HEK293 (cell line): ENCODE results near the gene HYAL3.
A peak's percentile ranks its signal among the peaks of the same experiment; 100 is the strongest.

ENCODE experiments used
- GLI2 ChIP-seq: fragments of 450-650 bp; formaldehyde crosslinking; IDR thresholded peaks from 2 replicates; pipeline ENCODE4; 2017; ENCODE audit warnings: missing biosample characterization, missing genetic modification characterization, low read depth, borderline replicate concordance
- MEIS1 ChIP-seq: sonication (generic); formaldehyde crosslinking; IDR thresholded peaks from 2 replicates; pipeline ENCODE4 v1.8.1; 2022; ENCODE audit warnings: missing genetic modification reagents, mild to moderate bottlenecking, borderline replicate concordance
- RBAK ChIP-seq: fragments of 450-650 bp; formaldehyde crosslinking; IDR thresholded peaks from 2 replicates; pipeline ENCODE4 v1.5.1; 2016; ENCODE audit warnings: missing biosample characterization, missing genetic modification characterization
- REPIN1 ChIP-seq: fragments of 450-650 bp; formaldehyde crosslinking; IDR thresholded peaks from 2 replicates; pipeline ENCODE4 v1.5.1; 2017; ENCODE audit warnings: missing biosample characterization, missing genetic modification characterization, low read depth
- YY1 ChIP-seq: fragments of 450-650 bp; formaldehyde crosslinking; IDR thresholded peaks from 2 replicates; pipeline ENCODE4 v1.5.1; 2018; ENCODE audit warnings: missing biosample characterization, missing genetic modification characterization
- ZFP37 ChIP-seq: fragments of 450-650 bp; formaldehyde crosslinking; IDR thresholded peaks from 2 replicates; pipeline ENCODE4 v1.5.1; 2016; ENCODE audit warnings: missing biosample characterization, missing genetic modification characterization
- ZNF121 ChIP-seq: fragments of 450-650 bp; formaldehyde crosslinking; IDR thresholded peaks from 2 replicates; pipeline ENCODE4 v1.5.1; 2016; ENCODE audit warnings: missing biosample characterization, missing genetic modification characterization
- ZNF311 ChIP-seq: fragments of 450-650 bp; formaldehyde crosslinking; IDR thresholded peaks from 2 replicates; pipeline ENCODE4 v1.5.1; 2017; ENCODE audit warnings: missing biosample characterization, missing genetic modification characterization, borderline replicate concordance
- ZNF324 ChIP-seq: fragments of 450-650 bp; formaldehyde crosslinking; IDR thresholded peaks from 2 replicates; pipeline ENCODE4 v1.5.1; 2016; ENCODE audit warnings: missing biosample characterization, missing genetic modification characterization
- ZNF426 ChIP-seq: fragments of 450-650 bp; formaldehyde crosslinking; IDR thresholded peaks from 2 replicates; pipeline ENCODE4 v1.5.1; 2017; ENCODE audit warnings: missing biosample characterization, missing genetic modification characterization, mild to moderate bottlenecking, inconsistent platforms, moderate library complexity
- ZNF501 ChIP-seq: fragments of 450-650 bp; formaldehyde crosslinking; IDR thresholded peaks from 2 replicates; pipeline ENCODE4 v1.5.1; 2016; ENCODE audit warnings: missing biosample characterization, missing genetic modification characterization
- ZNF600 ChIP-seq: fragments of 450-650 bp; formaldehyde crosslinking; IDR thresholded peaks from 2 replicates; pipeline ENCODE4 v1.5.1; 2016; ENCODE audit warnings: missing biosample characterization, missing genetic modification characterization
- ZNF610 ChIP-seq: fragments of 450-650 bp; formaldehyde crosslinking; IDR thresholded peaks from 2 replicates; pipeline ENCODE4 v1.5.1; 2016; ENCODE audit warnings: missing biosample characterization, missing genetic modification characterization, borderline replicate concordance
- ZNF747 ChIP-seq: fragments of 450-650 bp; formaldehyde crosslinking; IDR thresholded peaks from 2 replicates; pipeline ENCODE4 v1.5.1; 2016; ENCODE audit warnings: missing biosample characterization, missing genetic modification characterization
- ZNF791 ChIP-seq: fragments of 450-650 bp; formaldehyde crosslinking; IDR thresholded peaks from 2 replicates; pipeline ENCODE4 v1.5.1; 2016; ENCODE audit warnings: missing biosample characterization, missing genetic modification characterization
- ZXDB ChIP-seq: fragments of 450-650 bp; formaldehyde crosslinking; IDR thresholded peaks from 2 replicates; pipeline ENCODE4 v1.5.1; 2016; ENCODE audit warnings: missing biosample characterization, missing genetic modification characterization
- TF ChIP-seq, protein P1 (sequence below): fragments of 450-650 bp; formaldehyde crosslinking; IDR thresholded peaks from 2 replicates; pipeline ENCODE4 v1.5.1; 2016; ENCODE audit warnings: missing biosample characterization, missing genetic modification characterization
- TF ChIP-seq, protein P2 (sequence below): fragments of 450-650 bp; formaldehyde crosslinking; IDR thresholded peaks from 2 replicates; pipeline ENCODE4 v1.5.1; 2016; ENCODE audit warnings: missing biosample characterization, missing genetic modification characterization, low read depth
- TF ChIP-seq, protein P3 (sequence below): fragments of 450-650 bp; formaldehyde crosslinking; IDR thresholded peaks from 2 replicates; pipeline ENCODE4 v1.5.1; 2016; ENCODE audit warnings: missing biosample characterization, missing genetic modification characterization, borderline replicate concordance
- TF ChIP-seq, protein P4 (sequence below): fragments of 450-650 bp; formaldehyde crosslinking; conservative IDR thresholded peaks from 2 replicates; pipeline ENCODE4 v1.5.1; 2016; ENCODE audit warnings: low read depth, missing biosample characterization, missing genetic modification characterization

The HYAL3 gene

DNA sequence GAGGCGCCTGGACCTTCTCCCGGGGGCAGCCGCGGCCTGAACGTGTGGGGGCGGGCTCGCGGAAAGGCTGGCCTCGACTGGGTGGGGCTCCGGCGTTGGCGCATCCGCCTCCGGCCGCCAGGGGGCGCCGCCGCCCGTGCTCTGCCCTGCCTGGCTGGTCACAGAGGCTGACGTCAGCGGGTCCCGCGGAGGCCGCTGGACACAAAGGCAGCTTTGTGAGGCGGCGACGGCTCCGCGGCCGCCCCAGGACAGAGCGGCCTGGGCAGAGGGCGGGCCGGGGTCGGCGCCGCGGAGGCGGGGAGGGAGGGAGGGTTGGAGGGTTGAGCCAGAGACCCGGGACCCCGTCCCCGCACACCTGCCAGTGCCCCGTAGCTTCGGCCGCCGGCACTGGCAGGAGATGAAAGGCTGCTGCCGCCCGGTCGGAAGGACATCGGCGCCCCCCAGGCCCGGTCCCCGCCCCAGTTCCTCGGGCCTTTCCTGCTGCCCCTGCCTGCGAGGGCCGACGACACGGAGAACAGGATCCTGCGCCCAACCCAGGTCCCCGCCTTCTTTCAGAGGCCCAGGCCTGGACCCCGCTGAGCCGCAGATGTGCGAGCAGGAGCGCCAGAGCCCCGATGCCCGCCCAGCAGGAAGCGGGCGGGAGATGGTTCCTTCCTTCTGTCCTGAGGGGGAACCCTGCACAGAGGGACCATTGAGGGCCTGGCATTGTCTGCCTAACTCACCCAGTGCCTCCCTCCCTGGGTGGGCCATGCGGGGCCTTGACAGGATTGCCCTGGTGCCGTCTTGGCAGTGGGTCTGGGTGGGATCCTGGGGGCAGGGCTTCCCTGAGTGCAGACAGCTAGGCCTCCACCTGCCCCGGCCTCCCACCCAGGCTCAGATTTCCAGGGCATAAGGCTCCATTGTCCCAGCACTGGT, 38.9 kb downstream of the HYAL3 start (continued):
- TF ChIP-seq ZXDB (tag by site-specific recombination) (no peak), ZFP37 (tag by site-specific recombination) (no peak), GLI2 (no peak), MEIS1 (no peak), ZNF610 (tag by site-specific recombination) (peak; percentile 94), ZNF426 (tag by site-specific recombination) (no peak), YY1 (0 out of 2 replicates have a peak, but pooled peaks have one; percentile 12), REPIN1 (tag by site-specific recombination) (no peak), ZNF311 (tag by site-specific recombination) (no peak), ZNF791 (tag by site-specific recombination) (no peak), ZNF324 (tag by site-specific recombination) (no peak), ZNF501 (no peak), ZNF600 (tag by site-specific recombination) (peak; percentile 45), ZNF121 (no peak), RBAK (tag by site-specific recombination) (no peak), ZNF747 (tag by site-specific recombination) (no peak)
- TF ChIP-seq, protein P1, sequence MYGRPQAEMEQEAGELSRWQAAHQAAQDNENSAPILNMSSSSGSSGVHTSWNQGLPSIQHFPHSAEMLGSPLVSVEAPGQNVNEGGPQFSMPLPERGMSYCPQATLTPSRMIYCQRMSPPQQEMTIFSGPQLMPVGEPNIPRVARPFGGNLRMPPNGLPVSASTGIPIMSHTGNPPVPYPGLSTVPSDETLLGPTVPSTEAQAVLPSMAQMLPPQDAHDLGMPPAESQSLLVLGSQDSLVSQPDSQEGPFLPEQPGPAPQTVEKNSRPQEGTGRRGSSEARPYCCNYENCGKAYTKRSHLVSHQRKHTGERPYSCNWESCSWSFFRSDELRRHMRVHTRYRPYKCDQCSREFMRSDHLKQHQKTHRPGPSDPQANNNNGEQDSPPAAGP: peak; percentile 34
- TF ChIP-seq, protein P2, sequence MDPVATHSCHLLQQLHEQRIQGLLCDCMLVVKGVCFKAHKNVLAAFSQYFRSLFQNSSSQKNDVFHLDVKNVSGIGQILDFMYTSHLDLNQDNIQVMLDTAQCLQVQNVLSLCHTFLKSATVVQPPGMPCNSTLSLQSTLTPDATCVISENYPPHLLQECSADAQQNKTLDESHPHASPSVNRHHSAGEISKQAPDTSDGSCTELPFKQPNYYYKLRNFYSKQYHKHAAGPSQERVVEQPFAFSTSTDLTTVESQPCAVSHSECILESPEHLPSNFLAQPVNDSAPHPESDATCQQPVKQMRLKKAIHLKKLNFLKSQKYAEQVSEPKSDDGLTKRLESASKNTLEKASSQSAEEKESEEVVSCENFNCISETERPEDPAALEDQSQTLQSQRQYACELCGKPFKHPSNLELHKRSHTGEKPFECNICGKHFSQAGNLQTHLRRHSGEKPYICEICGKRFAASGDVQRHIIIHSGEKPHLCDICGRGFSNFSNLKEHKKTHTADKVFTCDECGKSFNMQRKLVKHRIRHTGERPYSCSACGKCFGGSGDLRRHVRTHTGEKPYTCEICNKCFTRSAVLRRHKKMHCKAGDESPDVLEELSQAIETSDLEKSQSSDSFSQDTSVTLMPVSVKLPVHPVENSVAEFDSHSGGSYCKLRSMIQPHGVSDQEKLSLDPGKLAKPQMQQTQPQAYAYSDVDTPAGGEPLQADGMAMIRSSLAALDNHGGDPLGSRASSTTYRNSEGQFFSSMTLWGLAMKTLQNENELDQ (tag by site-specific recombination): no peak
- TF ChIP-seq, protein P3, sequence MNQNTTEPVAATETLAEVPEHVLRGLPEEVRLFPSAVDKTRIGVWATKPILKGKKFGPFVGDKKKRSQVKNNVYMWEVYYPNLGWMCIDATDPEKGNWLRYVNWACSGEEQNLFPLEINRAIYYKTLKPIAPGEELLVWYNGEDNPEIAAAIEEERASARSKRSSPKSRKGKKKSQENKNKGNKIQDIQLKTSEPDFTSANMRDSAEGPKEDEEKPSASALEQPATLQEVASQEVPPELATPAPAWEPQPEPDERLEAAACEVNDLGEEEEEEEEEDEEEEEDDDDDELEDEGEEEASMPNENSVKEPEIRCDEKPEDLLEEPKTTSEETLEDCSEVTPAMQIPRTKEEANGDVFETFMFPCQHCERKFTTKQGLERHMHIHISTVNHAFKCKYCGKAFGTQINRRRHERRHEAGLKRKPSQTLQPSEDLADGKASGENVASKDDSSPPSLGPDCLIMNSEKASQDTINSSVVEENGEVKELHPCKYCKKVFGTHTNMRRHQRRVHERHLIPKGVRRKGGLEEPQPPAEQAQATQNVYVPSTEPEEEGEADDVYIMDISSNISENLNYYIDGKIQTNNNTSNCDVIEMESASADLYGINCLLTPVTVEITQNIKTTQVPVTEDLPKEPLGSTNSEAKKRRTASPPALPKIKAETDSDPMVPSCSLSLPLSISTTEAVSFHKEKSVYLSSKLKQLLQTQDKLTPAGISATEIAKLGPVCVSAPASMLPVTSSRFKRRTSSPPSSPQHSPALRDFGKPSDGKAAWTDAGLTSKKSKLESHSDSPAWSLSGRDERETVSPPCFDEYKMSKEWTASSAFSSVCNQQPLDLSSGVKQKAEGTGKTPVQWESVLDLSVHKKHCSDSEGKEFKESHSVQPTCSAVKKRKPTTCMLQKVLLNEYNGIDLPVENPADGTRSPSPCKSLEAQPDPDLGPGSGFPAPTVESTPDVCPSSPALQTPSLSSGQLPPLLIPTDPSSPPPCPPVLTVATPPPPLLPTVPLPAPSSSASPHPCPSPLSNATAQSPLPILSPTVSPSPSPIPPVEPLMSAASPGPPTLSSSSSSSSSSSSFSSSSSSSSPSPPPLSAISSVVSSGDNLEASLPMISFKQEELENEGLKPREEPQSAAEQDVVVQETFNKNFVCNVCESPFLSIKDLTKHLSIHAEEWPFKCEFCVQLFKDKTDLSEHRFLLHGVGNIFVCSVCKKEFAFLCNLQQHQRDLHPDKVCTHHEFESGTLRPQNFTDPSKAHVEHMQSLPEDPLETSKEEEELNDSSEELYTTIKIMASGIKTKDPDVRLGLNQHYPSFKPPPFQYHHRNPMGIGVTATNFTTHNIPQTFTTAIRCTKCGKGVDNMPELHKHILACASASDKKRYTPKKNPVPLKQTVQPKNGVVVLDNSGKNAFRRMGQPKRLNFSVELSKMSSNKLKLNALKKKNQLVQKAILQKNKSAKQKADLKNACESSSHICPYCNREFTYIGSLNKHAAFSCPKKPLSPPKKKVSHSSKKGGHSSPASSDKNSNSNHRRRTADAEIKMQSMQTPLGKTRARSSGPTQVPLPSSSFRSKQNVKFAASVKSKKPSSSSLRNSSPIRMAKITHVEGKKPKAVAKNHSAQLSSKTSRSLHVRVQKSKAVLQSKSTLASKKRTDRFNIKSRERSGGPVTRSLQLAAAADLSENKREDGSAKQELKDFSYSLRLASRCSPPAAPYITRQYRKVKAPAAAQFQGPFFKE: no peak
- TF ChIP-seq, protein P4, sequence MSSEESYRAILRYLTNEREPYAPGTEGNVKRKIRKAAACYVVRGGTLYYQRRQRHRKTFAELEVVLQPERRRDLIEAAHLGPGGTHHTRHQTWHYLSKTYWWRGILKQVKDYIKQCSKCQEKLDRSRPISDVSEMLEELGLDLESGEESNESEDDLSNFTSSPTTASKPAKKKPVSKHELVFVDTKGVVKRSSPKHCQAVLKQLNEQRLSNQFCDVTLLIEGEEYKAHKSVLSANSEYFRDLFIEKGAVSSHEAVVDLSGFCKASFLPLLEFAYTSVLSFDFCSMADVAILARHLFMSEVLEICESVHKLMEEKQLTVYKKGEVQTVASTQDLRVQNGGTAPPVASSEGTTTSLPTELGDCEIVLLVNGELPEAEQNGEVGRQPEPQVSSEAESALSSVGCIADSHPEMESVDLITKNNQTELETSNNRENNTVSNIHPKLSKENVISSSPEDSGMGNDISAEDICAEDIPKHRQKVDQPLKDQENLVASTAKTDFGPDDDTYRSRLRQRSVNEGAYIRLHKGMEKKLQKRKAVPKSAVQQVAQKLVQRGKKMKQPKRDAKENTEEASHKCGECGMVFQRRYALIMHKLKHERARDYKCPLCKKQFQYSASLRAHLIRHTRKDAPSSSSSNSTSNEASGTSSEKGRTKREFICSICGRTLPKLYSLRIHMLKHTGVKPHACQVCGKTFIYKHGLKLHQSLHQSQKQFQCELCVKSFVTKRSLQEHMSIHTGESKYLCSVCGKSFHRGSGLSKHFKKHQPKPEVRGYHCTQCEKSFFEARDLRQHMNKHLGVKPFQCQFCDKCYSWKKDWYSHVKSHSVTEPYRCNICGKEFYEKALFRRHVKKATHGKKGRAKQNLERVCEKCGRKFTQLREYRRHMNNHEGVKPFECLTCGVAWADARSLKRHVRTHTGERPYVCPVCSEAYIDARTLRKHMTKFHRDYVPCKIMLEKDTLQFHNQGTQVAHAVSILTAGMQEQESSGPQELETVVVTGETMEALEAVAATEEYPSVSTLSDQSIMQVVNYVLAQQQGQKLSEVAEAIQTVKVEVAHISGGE (tag by site-specific recombination): peak; percentile 42; the same call in 1 of the 2 replicates
